ENCODE data around the gene LILRB1. TPM values are rescaled to one million over a fixed set of nuclear protein-coding genes. Genes with fewer than 3 reads are reported as not detected.

LILRB1 gene
- total and polyA plus RNA-seq, 7 donors: 1.8 to 11.7 (median 3.9) TPM

DNA sequence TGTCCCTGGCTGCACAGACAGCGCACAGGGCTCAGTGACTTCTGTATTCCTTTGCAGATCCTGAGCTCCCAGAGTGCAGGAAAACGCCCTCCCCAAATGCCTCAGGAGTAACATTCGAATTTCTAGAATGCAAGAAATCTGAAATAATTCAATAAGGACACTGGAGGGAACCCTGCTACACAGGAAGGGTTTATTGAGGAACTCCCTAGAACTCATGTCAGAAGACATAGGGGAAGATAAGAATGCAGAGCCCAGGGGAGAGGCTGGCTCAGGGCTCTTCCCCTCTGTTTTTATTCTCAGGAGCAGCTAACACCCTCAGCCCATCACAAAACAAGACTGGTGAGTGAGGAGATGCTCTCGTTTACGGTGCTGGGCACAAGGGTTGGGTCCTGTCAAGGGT lies 30.1 kb upstream of the LILRB1 start:
- H3K27ac ChIP-seq: no peak overlapping the region
- 63 to 80% methylated on average over 5 of the region's 5 CpGs for WGBS, 2 donors
- DNase-seq: no peak
- H3K4me3 ChIP-seq: no peak overlapping the region
- intact Hi-C loops (cut with DNase I): no loop called here
- H3K27me3 ChIP-seq: no peaks in the 10 kb centered on the region
- H3K36me3 ChIP-seq: no peaks in the 10 kb centered on the region
- peaks cover 0 to under 1% (median 0%) of the 10 kb centered on the region in 4 donors for H3K9me3 ChIP-seq
- no peaks in the 10 kb centered on the region for H3K4me1 ChIP-seq
- TF ChIP-seq POLR2AphosphoS5 (IDR thresholded peaks at IDR 0.05): no peak
- no peak for TF ChIP-seq EP300 (IDR thresholded peaks at IDR 0.05)
- no peak for TF ChIP-seq POLR2A (IDR thresholded peaks at IDR 0.05)
- TF ChIP-seq, protein P1, sequence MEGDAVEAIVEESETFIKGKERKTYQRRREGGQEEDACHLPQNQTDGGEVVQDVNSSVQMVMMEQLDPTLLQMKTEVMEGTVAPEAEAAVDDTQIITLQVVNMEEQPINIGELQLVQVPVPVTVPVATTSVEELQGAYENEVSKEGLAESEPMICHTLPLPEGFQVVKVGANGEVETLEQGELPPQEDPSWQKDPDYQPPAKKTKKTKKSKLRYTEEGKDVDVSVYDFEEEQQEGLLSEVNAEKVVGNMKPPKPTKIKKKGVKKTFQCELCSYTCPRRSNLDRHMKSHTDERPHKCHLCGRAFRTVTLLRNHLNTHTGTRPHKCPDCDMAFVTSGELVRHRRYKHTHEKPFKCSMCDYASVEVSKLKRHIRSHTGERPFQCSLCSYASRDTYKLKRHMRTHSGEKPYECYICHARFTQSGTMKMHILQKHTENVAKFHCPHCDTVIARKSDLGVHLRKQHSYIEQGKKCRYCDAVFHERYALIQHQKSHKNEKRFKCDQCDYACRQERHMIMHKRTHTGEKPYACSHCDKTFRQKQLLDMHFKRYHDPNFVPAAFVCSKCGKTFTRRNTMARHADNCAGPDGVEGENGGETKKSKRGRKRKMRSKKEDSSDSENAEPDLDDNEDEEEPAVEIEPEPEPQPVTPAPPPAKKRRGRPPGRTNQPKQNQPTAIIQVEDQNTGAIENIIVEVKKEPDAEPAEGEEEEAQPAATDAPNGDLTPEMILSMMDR (IDR thresholded peaks at IDR 0.05): no peak

GRCh38 chr19:54606230-54606629 lies 24.1 kb upstream of the LILRB1 start:
- H3K27me3 ChIP-seq: no peaks in the 10 kb centered on the region
- H3K27ac ChIP-seq: no peak overlapping the region
- DNase-seq: no peak
- no peak overlapping the region for H3K4me3 ChIP-seq
- TF ChIP-seq POLR2AphosphoS5 (IDR thresholded peaks at IDR 0.05): no peak
- TF ChIP-seq, protein P1 (IDR thresholded peaks at IDR 0.05): no peak
- no peak for TF ChIP-seq POLR2A (IDR thresholded peaks at IDR 0.05)
- no peak for TF ChIP-seq EP300 (IDR thresholded peaks at IDR 0.05)
- intact Hi-C loops (cut with DNase I): no loop called here
- H3K9me3 ChIP-seq: peaks cover 0 to 7% (median 1%) of the 10 kb centered on the region in 4 donors
- no peaks in the 10 kb centered on the region for H3K4me1 ChIP-seq
- H3K36me3 ChIP-seq: no peaks in the 10 kb centered on the region
- 52 to 66% methylated on average over 4 of the region's 4 CpGs for WGBS, 2 donors

GRCh38 chr19:54606891-54607784 lies 23.1 kb upstream of the LILRB1 start:
- WGBS, 2 donors: 70 to 78% methylated on average over 16 of the region's 16 CpGs
- no peaks in the 10 kb centered on the region for H3K4me1 ChIP-seq
- H3K27me3 ChIP-seq: no peaks in the 10 kb centered on the region
- H3K27ac ChIP-seq: no peak overlapping the region
- no peak overlapping the region for H3K4me3 ChIP-seq
- no peak for DNase-seq
- H3K36me3 ChIP-seq: no peaks in the 10 kb centered on the region
- H3K9me3 ChIP-seq: peaks cover 0 to 7% (median 1%) of the 10 kb centered on the region in 4 donors
- intact Hi-C loops (cut with DNase I): no loop called here
- TF ChIP-seq POLR2A (IDR thresholded peaks at IDR 0.05) (no peak), POLR2AphosphoS5 (IDR thresholded peaks at IDR 0.05) (no peak), EP300 (IDR thresholded peaks at IDR 0.05) (no peak)
- TF ChIP-seq, protein P1 (IDR thresholded peaks at IDR 0.05): no peak

- no peaks in the 10 kb centered on the region for H3K36me3 ChIP-seq
- H3K27ac ChIP-seq: no peak overlapping the region
- intact Hi-C loops (cut with DNase I): no loop called here
These were observed 22.5 kb upstream of the LILRB1 start for GRCh38 chr19:54607785-54608150.

DNA sequence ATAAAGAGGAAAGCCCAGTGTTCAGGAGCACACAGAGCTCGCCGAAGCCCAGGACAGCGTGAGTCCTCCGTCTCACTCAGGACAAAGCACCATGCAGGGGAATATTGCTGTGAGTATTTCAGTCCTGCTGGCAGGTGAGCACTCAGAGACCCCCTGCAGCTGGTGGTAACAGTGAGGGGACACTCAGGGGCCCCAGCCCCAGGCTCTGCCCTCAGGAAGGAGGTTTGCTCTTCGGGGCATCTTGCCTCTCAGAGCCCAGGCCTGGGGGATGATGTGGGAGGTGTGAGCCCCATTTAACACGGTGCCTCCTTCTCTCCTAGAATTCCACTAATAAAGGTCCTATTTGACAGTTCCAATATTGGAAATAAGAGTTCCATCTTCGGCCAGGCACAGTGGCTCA lies 22.1 kb upstream of the LILRB1 start:
- Histone ChIP-seq H3K36me3 (no peaks in the 10 kb centered on the region), H3K9me3 (peaks cover 0 to 7% (median 1%) of the 10 kb centered on the region in 4 donors), H3K4me3 (no peak overlapping the region), H3K27ac (no peak overlapping the region), H3K4me1 (no peaks in the 10 kb centered on the region), H3K27me3 (no peaks in the 10 kb centered on the region)
- DNase-seq: no peak
- WGBS, 2 donors: 81 to 86% methylated on average over 7 of the region's 7 CpGs
- intact Hi-C loops (cut with DNase I): no loop called here
- TF ChIP-seq POLR2AphosphoS5 (IDR thresholded peaks at IDR 0.05): no peak
- no peak for TF ChIP-seq POLR2A (IDR thresholded peaks at IDR 0.05)
- no peak for TF ChIP-seq EP300 (IDR thresholded peaks at IDR 0.05)
- TF ChIP-seq, protein P1 (IDR thresholded peaks at IDR 0.05): no peak

More at GRCh38 chr19:54607785-54608150, 22.5 kb upstream of the LILRB1 start:
- TF ChIP-seq POLR2AphosphoS5 (IDR thresholded peaks at IDR 0.05): no peak
- Histone ChIP-seq H3K27me3 (no peaks in the 10 kb centered on the region), H3K4me1 (no peaks in the 10 kb centered on the region), H3K4me3 (no peak overlapping the region), H3K9me3 (peaks cover 0 to 7% (median 1%) of the 10 kb centered on the region in 4 donors)
- WGBS, 2 donors: 72 to 78% methylated on average over 5 of the region's 5 CpGs
- DNase-seq: no peak
